Activated CD4-positive, alpha-beta T cell treated with anti-CD3 and anti-CD28 coated beads, Interleukin-2, amount 50 U/mL, for 1 hour (primary cell): ENCODE results near the gene IKZF1.

Source experiments
- DNase-seq: peaks from one replicate; pipeline ENCODE4 v3.0.0-alpha.2; 2020

The IKZF1 gene

DNA sequence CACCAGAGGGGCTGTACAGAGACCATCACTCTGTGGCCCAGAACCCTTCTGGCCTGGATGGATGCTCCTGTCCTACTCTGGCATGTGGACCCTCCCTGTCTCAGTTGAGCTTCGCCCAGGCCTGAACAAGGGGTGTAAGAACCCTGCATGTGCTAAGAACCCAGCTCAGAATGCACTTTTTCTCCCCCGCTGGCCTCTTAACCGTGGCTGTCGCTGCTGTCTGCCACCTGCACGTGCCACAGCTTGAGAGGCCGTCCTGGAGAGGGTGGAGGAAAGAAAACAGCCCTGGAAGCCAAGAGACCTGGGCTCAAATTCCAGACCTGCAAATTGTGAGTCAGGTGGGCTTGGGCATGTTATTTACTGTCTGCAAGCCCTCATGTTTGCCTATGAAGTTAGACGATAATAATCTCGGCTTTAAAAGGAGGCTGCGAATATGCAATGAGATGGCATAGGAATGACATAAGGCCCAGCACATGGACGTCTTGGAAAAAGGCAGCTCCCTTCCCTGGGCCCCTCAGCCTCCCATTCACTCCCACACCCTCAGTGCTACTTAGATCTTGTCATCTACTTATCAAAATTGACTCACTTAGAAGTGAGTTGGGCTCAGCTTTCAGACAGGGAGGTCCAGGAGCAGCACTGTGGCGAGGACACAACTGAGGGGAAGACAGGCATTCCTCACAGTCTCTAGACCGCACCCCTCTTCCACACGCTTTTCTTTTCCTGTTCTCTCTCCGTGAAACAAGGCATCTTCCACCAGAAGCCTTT is 114.2 kb downstream of the IKZF1 start:
- no peak for DNase-seq

DNA sequence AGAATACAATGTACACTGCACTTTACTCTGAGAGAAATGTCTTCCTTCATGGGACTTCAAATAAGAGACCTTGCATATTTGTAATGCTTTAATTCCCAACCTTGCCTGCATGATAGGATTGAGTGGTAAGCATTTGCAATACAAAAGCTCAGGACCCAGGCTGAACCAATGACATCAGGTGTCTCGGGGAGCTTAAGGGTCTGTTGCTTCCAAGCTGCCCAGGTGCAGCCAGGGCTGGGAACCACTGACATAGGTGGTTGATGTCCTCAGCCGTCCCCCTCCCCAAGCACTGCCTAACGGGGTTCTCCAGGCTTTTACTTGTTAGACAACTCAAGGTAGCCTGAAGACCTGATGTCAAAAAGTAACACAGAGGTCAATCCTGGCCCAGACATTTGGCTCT is 116.5 kb downstream of the IKZF1 start:
- DNase-seq, result no peak

DNA sequence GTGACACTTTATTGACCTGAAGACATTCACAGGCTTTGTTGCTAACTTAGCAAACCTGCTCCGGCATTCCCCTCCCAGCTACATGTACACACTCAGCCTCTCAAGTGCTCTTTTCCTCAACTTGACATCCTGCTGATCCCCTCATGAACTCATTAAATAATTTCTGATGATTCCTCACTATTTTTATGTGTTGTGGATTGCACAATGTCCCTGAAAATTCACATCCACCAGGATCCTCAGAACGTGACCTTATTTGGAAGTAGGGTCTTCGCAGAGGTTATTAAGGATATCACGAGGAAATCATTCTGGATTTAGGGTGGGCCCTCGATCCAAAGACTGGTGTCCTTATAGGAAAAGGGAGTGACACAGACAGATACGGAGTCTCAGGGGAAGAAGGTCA is 118.3 kb downstream of the IKZF1 start:
- no peak for DNase-seq

DNA sequence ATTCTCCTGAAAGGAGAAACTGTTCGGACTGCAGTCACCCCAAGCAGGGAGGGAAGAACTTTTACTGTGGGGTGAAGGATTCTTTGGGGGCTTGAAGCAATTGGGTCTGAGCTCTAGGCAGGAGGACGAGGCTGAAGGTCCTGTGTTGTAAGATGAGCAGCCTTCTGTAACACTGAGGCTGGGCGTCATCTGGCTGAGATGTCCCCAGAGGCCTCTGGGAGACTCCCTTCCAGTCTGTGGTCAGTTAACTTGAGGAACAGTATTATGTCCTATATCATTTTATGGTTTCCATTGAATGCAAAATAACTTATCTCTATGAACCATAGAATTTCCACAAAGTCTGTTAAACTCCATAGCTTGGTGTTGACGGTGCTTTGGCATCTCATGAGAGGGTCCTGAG is 119.3 kb downstream of the IKZF1 start:
- no peak for DNase-seq

DNA sequence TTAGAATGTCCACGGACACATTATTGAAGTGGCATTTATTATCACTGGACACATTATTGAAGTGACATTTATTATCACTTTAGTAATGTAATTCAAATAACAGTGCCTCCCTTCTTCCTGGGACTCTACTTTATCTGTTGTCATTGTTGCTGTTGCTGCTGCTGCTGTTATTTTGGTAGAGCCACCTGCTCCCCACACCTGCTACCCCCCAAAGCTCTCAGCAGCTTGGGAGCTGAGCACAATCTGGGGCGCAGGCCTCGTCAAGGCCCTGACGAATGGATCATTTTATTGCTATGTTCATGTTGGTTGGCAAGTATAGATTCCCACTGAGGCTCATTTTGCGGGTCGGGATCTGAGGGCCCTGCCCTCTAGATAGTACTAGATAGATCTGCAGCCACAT is 120.8 kb downstream of the IKZF1 start:
- no peak for DNase-seq

DNA sequence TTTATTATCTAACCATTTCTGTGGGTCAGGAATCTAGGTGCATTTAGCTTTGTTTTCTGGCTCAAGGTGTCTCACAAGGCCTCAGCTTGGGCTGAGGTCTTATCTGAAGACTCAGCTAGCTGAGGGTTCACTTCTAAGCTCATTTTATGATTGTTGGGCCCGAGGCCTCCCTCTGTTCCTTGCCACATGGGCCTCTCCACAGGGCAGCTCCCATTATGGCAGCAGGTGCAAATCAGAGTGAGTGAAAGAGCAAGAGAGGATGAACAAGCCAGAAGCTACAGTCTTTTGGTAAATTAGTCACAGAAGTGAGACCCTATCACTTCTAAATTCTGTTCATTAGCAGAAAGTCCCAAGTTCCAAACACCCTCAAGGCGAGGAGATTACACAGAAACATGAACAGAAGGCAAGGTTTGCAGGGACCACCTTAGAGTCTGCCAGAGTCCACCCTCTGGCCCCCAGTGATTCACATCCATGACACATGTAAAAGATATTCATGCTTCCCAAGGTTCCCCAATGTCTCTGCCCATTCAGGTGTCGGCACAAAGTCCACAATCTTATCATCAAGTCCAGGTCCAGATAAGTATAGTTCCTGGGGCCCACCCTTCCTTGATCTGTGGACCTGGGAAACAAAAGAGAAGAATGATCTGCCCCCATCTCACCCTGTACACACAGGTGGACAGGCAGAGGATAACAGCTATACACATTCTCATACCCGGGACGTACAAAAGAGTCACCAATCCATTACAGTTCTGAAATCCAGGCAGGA is 121.9 kb downstream of the IKZF1 start:
- no peak for DNase-seq

DNA sequence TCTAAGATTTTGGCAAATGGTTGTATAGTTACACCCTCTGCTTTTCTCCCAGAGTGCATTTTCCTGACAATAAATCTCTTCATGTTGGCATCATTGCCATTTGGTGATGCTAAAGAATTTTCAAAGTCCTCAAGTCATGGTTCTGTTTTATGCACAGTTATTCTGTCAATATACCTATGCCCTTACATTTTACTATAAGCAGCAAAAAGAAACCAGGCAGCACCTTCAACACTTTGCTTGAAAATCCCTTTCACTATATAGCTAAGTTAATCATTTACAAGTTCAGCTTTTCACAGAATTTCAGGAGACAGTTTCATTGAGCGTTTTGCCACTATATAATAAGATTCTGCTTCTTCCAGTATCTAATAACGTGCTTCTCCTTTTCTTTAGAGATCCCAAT is 123.0 kb downstream of the IKZF1 start:
- DNase-seq, result no peak

DNA sequence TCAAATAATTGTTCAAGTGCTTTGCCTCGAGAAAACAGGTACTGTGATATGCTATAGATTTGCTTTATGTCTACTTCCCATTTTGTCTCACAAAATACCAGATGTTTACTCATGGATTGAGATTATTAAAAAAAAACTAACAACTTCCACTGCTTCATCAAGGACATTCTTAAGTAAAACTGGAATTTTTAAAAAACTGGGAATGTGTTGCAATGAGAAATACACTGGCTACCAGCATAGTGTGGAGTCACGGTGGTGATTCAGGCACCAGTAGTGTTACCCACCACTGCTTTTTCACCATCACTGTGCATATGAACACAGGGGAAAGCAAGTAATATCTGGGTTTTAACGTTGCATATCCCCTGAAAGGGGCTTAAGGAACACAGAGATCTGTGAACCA is 124.4 kb downstream of the IKZF1 start:
- no peak for DNase-seq

DNA sequence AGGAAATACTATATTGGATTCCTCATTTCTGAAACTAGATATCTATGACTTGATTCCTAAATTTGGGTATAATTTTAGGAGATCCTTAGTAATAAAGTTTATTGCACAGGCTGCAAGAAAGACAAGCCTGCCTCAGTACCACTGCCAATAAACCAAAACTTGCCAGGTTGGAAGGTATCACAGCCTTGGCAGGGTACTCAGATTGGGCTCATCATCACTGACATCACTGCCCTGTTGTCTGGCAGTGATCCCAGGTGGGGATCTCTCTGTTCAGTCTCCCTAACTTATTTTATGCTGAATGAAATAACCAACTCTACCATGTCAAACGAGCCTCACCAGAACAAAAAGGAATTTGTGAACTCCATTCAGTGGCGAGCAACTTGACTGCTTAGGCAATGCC is 126.8 kb downstream of the IKZF1 start:
- DNase-seq, result no peak

DNA sequence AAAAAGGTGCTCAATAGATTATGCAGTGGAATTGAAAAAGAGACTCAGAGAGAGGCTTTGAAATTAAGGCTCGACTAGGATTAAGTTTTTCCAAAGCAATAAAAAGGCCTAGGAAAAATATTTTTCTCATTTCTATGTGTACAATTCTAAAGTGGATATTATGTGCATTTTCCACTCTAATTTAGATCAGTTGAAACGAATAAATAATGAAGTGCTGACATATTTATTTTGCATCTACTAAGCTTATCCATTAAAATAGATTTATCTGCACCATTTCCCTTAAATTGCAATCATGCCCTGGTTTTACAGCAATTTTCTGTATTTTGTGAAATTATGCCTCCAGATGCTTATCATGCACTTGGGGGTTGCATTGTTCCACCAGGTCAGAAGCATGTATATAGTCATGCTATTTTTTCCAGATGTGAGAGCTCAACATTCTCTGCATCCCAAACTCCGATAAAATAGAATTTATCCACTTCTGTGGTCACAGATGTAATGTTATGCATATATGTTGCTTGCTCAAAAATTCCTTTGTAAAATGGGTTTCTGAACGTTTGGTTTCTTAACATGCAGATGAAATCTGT is 127.3 kb downstream of the IKZF1 start:
- no peak for DNase-seq

DNA sequence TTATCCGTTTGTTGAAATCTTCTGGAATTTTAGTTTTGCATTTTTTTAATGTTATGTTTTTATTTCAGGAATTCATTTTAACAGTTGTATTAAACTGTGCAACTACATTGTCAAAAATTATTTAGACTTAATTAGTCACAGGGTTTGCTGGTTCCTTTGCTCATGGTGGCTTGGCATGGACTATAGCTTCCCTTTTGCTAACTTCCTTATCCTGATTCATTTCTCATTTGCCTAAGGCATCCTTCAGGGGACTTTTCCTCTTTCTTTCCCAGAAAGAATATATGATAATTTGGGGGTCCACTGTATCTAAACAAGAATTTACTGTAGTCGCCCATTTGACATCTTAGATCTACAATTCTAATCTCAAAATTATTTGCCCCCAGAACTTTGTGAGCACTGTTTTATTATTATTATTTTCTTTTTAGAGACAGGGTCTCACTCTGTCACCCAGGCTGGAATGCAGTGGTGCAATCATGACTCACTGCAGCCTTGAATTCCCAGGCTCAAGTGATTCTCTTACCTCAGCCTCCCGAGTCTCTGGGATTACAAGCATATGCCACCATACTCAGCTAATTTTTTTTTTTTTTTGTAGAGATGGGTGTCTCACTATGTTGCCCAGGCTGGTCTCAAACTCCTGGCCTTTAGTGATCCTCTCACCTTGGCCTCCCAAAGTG is 131.8 kb downstream of the IKZF1 start:
- DNase-seq, result no peak

DNA sequence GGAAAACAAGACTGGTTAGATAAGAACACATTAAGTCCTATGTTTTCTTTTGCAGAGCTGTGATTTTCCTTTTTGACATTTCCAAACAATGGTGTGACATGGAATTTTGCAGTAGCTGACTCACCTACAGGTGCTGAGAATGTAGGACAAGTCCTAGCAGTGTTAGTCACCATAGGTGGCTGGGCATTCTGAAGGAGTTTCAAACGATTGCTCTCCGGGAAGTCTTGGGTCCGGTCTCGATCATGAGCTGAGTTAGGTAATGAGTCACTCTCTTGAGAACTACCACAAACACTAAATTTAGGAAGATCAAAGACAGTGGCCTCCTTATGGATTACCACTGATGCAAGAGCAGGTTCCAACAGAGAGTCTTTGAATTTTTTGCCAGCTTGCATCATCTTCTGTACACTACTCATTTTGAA is 142.0 kb downstream of the IKZF1 start:
- DNase-seq, result no peak

DNA sequence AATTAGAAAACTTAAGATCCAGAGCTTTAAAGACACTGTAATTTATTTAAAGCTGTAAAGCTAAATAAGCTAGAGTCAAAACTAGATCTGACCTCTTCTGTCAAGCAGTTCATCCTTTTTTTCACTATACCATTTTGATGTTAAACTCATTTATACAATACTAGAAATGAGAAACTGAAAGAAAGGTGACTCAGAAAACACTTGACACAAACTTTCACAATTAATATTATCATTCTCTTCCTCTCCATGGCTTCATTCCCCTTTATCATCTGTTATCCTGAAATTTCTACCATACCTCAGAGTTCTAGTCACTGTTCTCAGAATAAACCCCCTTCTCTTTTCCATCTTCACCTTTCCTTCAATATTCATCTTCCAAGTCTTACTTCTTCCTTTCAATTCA is 144.3 kb downstream of the IKZF1 start:
- DNase-seq, result no peak

DNA sequence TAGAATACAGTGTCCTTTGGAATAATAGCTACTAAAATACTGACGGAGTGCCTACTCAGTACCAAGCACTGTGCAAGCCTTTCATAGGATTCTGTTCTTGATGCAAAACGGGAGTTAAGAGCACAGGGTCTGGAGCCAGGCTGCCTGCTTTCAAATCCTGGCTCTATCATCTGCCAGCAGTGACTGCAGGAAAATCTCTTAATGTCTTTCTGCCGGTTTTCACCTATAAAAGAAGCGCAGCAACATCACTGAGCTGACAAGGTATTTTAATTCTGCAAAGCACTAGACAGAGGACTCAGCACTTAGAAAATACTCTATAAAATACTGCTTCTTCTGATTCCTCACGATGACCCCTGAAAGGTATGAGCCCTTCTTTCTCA is 145.0 kb downstream of the IKZF1 start:
- no peak for DNase-seq

DNA sequence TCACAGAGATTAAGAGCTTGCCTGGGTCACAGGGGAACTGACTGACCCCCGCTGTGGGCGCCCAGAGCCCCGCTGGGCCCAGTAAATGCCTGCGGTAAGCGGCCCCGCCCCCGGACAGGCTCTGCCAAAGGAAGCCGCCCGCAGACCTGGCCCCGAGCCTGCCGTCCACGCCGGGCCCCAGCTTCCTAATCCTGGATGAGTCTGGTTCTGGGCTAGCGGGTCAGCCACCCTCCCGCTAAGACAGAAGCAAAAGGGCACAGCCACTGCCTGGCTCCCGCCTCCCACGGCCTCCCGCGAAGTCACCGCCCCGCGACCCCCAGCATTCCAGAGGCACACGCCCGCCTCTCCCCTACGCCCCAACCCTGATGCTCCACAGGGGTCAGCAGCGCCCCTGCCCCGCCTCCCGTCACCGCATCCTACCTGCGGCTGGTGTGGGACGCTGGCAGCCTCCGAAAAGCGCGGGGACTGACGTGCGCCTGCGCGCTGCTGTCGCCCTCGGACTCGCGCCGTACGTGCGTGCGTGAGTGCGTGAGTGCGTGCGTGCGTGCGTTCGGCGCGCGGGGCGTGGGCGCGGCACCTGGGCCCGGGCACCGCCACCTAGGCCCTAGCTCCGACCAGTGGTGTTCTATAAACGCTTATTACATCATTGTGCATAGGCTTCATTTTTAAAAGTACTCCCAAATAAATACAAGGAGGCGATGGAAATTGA is 145.5 kb downstream of the IKZF1 start, which contains the start of gene FIGNL1:
Gene FIGNL1, minus strand, starts transcription at position 470 of the 709 bp plus-strand sequence. CDS start 3,063 bp downstream, outside the sequence.
- peak; percentile 74 for DNase-seq

DNA sequence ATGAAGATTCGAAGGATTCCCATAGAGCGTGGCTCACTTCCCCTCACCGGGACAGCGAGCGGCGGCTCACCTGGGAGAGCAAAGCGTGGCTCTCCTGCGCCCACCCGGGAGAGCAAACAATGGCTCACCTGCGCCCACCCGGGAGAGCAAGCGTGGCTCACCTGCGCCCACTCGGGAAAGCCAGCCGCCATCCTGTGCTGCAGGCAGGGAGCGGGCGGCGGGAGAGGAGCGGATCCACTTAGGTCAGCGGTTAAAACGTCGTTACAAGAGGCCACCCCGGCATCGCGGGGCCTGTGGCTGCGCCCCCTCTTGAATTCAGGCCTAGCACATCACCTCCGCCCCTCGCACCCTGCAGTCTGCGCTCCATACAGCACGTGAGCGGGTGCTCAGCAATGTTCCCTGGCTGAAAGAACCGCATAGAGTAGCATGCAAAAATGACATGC is 146.1 kb downstream of the IKZF1 start:
- DNase-seq, result peak; percentile 7
